HG03521 (cell line): ENCODE measurements around the gene IQGAP1.
"Not testable (repeated sequence)": the region's sequence is repeated elsewhere in the genome, so short reads cannot be mapped to it uniquely, and the experiment has no call there.

ENCODE experiments used
- ATAC-seq: cut with Tn5 transposase; IDR thresholded peaks from one replicate; pipeline ENCODE4 v1.9.1; 2021; ENCODE audit warnings: mild to moderate bottlenecking, moderate library complexity; ENCODE audit not compliant: unreplicated experiment

The IQGAP1 gene

DNA sequence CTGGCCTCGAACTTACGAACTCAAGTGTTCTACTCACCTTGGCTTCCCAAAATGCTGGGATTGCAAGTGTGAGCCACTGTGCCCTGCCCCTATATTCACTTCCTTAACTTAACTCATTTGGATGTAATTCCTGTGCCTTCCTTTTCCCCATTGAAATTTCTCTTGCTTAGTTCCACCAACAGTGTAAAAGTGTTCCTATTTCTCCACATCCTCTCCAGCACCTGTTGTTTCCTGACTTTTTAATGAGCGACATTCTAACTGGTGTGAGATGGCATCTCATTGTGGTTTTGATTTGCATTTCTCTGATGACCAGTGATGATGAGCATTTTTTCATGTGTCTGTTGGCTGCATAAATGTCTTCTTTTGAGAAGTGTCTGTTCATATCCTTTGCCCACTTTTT lies 21.5 kb downstream of the IQGAP1 start:
- not testable (repeated sequence) for ATAC-seq

DNA sequence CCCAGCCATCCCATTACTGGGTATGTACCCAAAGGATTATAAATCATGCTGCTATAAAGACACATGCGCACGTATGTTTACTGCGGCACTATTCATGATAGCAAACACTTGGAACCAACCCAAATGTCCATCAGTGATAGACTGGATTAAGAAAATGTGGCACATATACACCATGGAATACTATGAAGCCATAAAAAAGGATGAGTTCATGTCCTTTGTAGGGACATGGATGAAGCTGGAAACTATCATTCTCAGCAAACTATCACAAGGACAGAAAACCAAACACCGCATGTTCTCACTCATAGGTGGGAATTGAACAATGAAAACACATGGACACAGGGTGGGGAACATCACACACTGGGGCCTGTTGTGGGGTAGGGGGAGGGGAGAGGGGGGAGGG lies 22.3 kb downstream of the IQGAP1 start:
- ATAC-seq, result not testable (repeated sequence)

DNA sequence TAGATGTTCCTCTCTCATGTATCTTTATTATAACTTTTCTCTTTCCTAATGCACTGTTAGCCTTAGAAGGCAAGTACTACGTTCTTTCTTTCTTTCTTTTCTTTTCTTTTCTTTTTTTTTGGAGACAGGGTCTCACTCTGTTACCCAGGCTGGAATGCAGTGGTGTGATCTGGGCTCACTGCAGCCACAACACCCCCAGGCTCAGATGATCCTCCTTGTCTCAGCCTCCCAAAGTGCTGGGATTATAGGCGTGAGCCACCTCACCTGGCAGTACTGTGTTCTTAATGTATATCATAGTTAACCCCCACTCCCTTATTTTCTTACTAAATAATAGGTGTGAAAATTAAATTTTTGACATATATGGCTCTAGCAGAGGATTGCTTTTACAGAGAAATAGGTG lies 23.1 kb downstream of the IQGAP1 start:
- no peak for ATAC-seq

DNA sequence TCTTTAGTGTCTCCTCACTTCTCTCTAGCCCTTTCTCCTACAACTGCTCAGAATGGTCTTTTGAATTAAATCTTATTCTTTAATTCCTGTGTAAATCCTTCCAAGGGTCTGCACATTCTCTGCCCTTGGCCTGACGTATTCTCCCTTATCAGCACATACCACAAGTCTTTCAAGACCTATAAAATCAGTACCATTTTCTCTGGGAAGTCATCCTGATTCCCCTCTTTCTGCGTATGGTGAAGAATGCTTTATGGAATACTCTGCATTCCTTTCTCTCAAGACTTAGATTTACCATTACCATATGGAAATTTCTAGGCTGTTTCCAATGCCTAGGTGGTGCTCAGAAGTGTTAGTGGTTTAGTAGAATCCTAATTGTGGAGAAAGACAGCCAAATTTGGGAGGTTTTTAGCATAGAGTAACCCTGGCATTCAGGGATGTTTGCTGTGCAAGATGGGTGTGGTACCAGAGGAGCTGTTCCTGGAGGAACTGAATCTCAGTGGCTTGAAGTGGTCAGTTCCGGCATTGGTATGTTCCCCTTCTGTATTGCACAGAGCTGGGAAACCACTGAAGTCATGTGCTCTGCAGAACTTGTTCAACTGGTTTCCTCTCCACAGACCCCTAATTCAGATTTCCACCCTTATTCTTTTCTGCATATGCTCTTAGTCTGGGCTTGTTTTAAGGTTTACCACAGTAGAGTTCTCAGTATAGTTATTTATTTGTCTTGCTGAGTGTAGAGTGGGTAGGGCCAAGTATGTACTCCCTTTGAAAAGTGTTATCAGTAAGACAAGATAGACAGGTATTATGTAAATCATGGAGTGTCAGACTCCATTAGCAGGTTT lies 24.5 kb downstream of the IQGAP1 start:
- ATAC-seq, result peak; percentile 58

DNA sequence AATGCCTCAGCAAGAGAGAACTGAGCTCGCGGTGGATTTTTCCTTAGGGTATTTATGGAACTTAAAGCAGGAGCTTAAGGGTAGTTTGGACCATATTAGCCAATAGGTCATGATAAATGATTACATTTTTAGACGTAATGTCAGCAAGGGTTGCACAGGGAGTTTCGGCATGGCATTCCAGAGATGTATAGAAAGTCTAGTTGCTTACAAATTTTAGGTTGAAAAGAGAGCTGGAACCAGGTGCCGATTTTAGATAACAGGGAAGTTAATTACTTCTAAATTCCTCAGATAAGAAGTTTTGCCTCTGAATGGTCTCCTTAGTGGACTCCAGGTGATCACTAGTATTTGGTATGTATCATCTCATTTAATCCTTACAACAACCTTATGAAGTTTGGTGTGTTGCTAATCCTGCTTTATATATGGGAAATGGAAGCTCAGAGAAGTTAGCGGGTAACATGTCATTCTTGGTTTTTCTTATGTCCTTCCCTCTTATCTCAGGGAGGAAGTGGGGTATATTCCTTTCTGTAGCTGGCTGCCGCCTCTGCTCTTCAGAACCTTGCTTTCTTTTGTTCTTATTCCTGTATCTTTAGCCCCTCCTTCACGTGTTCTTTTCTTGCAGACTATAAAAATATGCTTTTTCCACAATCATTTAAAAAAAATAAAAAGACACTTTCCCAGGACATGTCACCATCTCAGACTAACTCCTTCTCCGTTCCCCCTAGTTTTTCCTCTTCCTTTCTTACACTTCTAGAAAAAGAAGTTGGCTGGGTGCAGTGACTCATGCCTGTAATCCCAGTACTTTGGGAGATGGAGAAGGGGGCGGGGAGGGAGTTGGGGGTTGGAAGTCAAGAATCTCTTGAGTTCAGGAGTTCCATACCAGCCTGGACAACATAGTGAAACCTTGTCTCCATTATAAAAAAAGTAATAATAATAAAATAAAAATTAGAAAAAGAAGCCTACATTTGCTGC lies 25.7 kb downstream of the IQGAP1 start:
- no peak for ATAC-seq

DNA sequence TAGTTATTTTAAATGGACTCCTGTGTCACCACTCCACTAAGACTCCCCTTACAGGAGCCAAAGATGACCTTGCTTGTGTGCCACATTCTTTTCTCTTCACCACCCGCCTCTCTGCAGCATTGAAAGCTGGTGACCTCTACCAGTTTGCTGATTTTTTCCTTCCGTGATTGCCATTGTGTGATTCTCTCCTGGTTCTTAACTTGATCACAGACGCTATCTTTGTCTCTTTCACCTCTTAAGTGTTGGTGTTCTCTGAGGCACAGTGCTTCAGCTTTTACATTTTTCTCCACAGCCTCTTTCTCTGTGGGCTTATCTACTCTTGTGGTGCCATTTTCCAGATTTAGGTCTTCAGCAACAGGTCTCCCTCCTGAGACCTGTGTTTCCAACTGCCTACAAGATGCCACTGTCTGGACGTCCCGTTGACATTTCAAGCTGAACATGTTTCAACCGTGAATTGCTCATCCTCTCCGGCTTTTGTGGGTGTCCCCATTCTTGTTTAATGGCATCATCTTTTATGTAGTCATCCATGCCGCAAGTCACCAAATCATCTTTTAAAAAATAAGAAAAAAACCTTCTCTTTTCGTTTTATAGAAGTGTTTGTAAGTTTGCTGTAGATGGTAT lies 26.5 kb downstream of the IQGAP1 start:
- ATAC-seq, result no peak

DNA sequence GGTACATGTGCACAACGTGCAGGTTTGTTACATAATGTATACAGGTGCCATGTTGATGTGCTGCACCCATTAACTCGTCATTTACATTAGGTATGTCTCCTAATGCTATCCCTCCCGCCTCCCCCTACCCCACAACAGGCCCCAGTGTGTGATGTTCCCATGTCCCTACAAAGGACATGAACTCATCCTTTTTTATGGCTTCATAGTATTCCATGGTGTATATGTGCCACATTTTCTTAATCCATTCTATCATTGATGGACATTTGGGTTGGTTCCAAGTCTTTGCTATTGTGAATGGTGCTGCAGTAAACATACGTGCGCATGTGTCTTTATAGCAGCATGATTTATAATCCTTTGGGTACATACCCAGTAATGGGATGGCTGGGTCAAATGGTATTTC lies 28.0 kb downstream of the IQGAP1 start:
- not testable (repeated sequence) for ATAC-seq

DNA sequence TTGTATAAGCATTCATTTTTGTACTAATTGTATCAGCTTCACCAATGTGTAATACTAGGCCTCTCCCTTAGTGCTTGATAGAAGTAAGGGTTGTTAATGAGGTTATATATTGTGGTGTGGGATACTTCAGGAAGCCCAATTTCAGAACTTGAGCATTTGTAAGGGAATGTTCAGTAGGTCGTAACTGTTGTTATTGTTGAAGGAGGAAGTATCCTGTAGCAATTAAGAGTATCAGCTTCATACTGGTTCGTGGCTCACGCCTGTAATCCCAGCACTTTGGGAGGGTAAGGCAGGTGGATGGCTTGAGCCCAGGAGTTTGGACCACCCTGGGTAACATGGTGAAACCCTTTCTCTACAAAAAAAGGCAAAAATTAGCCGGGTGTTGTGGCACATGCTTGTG lies 30.6 kb downstream of the IQGAP1 start:
- no peak for ATAC-seq

DNA sequence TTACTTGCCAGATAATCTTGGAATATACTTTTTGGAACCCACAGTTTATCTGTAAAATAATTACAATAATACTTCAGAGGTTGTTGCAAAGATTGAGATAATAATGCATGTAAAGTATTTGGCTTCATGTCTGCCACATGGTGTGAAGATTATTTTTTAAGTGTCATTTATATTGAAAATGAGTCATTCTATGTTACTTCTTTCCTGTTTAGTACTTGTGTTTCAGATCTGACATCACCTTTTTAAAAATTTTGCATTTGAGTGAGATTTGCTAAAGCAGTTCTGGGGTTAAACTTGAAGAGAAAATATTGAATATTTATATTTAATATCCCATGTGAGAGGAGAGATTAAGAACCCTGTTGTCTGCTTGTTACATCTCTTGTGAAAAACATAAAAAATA lies 31.2 kb downstream of the IQGAP1 start:
- no peak for ATAC-seq

DNA sequence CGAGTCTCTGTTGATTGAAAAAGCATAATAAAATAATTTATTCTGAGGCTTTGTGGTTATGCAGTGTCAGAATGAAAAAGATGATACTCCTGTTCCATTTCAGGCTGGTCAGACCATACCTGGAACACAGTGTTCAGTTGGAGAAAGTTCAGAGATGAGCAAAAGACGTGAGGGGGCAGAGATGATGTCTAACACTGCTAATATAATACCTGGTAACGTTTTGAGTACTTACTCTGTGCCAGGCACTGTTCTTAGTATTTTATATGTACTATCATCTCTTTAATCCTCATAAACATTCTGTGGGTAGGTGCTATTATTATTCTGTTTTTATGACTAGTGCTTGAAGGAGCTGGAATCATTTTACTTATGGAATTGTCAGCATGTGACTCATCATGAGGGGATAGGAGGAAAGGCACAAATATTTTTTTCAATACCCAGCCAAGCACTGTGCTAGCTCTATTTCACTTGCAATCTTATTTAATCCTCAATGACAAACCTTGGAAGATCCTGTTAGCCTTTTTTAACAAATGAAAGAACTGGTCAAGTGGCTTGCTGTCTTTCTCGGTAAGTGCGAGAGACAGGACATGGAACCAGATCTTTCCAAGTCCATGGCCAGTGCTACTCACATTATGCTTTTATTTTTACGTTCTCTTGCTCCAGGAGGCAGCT lies 31.8 kb downstream of the IQGAP1 start:
- ATAC-seq, result no peak

DNA sequence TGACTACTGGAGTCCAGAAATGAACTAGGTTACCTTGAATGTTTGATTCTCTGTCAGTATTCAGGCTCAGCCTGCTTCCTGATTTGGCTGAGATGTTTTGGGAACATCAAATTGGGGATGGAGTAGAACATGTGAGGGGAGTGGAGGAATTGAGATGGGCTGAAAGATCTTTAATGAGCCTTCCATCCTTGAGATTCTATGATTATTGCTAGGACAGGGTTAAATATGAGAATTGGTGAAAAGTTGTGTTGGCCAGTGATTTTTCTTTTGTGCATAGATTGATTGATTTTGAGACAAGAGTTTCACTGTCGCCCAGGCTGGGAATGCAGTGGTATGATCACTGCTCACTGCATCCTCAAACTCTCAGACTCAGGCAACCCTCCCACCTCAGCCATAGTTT lies 32.4 kb downstream of the IQGAP1 start:
- no peak for ATAC-seq

DNA sequence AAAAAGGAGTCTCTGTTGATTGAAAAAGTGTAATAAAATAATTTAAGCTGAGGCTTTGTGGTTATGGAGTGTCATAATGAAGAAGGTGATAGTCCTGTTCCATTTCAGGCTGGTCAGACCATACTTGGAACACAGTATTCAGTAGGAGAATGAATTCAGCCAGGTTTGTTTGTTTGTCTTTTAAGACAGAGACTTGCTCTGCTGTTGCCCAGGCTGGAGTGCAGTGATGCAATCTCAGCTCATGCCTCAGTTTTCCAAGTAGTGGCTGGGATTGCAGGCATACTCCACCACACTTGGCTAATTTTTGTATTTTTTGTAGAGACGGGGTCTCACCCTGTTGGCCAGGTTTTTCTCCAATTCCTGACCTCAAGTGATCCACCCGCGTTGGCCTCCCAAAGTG lies 33.5 kb downstream of the IQGAP1 start:
- no peak for ATAC-seq

DNA sequence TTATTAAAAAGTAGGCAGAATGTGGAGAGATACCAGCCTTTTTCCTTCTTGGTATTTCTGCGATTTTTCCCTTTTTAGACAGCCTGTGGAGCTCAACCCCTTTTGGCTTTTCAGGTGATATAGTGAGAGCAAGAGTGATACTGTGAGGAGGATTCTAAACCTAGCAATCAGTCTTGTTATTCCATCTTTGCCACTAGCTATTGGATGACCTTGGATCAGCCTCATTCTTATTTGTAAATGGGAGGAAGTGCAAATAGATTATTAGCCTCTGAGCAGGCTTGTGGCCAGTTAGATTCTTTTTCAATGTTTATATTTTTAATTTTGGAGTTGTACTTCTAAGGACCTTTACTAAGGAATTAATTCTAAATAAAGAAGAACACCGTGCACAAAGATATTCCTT lies 34.0 kb downstream of the IQGAP1 start:
- ATAC-seq, result no peak

DNA sequence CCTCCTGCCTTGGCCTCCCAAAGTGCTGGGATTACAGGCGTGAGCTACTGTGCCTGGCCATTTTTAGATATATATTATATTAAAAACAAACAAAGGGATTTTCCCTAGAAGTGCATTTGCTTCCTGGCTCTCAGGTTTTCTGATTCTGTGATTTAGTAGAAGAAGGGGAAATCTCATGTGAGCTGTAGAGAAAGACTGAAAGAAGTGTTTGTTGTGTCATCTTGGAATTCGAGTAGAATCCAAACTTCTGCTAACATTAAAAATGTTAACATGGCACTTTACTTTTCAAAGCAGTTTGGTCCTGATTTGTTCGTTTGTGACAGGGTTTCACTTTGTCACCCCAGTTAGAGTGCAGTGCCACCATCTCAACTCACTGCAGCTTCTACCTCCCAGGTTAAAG lies 34.9 kb downstream of the IQGAP1 start:
- ATAC-seq, result no peak

DNA sequence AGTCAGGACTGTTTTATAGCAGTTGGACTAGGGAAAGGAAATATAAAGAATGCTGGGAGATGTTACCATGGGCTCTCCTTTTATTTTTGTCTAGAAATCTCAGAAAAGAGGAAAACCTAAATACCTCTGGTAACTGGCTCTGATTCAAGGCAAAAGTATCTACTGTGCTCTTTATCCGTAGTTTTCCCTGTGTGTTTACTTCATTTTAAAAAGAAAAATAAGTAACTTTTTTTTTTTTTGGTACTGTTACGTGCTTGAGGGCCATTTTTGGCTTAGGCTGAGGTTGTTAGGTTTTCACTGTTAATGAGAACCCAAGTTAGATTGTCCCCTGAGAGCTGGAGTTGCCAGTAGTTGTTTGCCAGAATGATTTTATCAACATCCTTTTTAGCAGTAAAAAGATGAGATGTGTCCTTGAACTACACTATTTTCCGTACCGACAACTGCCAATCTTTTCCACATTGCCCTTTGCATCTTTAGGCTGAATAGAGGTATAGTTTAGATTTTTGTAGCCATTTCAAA lies 35.8 kb downstream of the IQGAP1 start:
- ATAC-seq, result no peak

DNA sequence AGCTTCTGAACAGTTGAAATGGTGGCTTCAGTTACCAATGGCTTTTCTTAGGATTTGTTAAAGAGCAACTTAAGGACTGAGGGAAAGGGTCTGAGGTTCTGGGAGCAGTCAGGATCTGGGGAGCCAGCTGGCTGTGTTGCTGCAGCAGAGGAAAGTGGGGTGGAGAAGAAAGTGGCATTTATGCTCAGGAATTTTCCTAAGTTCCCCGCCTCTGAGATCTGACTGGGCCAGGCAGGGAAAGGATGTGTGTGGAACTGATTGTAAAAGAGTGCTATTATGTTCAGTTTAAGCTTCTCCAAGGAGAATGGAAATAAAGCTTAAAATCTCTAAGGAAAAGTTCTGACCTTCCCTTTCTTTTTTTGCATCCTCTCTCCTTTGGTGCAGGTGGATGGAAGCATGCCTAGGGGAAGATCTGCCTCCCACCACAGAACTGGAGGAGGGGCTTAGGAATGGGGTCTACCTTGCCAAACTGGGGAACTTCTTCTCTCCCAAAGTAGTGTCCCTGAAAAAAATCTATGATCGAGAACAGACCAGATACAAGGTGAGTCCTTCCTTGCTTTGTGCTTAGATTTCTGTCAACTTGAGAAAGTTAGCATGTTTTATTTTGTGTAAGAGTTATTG lies 37.8 kb downstream of the IQGAP1 start:
- no peak for ATAC-seq

DNA sequence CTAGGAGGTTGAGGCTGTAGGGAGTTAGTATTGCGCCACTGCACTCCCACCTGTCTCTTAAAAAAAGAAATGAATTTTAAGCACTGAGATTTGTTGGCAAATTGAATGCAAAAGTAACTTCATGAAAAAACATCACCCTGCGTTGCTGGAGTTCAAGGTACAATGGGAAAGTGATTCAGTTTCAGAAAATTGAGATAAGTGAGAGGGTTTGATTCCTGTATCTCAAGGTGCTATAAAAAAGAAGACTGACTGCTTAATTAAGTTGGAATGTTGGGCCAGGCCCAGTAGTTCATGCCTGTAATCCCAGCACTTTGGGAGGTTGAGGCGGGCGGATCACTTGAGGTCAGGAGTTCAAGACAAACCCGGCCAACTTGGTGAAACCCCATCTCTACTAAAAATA lies 39.1 kb downstream of the IQGAP1 start:
- no peak for ATAC-seq

DNA sequence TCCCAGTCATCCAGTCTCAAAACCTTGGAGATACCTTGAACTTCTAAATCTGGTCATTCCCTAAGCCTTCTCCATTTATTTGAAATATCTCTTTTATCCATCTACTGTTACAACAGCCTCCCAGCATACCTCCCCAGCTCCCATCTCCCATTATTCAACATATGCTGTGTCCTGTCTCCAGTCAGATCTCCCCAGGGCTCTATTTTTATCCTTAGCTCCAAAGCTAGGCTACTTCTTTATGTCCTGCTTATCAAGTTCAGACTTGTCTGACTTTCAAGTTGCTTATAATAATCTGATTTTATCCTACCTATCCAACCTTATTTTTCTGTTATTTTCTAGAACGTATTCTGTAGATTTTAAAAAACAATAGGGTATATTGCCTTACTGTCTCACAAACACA lies 44.2 kb downstream of the IQGAP1 start:
- no peak for ATAC-seq

DNA sequence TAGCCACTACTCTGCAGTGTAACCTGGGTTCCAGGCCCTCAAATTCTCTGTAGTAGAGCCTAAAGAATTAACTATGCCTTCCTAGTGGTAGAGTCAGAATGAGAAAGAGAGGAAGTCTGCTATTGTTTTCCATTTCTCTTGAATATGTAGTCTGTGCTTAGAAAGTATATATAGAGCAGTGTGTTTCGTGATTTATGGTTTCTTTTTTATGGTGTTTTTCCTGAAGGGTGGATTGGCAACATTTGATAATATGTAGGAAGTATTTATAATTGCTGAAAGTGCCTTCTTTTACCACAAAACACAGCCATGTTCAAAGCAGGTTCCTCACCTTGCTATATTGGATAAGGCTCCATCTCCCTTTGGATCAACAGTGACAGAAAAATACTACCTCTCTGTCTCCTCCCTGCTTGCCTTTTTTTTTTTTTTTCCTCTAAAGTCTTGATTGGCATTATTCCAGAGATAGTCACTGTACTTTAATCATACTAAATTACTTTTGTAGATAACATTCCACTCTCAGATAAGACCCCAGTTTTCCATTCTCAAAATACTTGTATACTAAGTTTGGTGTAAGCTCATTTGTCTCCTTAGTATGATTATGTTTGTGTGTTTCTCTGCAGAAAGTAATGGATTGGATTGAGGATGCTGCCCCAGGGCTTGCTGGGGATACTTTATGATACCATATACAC lies 47.8 kb downstream of the IQGAP1 start:
- ATAC-seq, result no peak

DNA sequence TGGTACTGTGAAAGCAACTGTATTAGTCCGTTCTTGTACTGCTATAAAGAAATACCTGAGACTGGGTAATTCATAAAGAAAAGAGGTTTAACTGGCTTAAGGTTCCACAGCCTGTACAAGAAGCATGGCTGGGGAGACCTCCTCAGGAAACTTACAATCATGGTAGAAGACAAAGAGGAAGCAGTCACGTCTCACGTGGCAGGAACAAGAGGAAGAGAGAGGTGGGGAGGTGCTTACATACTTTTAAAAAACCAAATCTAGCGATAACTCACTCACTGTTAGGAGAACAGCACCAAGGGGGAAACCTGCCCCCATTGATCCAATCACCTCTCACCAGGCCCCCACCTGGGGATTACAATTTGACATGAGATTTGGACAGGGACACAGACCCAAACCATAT lies 48.9 kb downstream of the IQGAP1 start:
- ATAC-seq, result no peak
